Stimulated activated naive CD8-positive, alpha-beta T cell treated with anti-CD3 and anti-CD28 coated beads, Interleukin-15, Interleukin-2, amounts not matched to agents 100 ng/mL and 50 ng/mL, for 24 hours (primary cell): Measurements from ENCODE around the gene C10orf95.

Source experiments
- H3K27ac Mint-ChIP-seq: one replicate; pipeline ENCODE4 v1.8.0; 2021; ENCODE audit warnings: mild to moderate bottlenecking, mixed read lengths
- H3K27me3 Mint-ChIP-seq: one replicate; pipeline ENCODE4 v1.8.0; 2021; ENCODE audit warnings: mixed read lengths
- H3K36me3 Mint-ChIP-seq: one replicate; pipeline ENCODE4 v1.8.0; 2021; ENCODE audit warnings: low read depth, mixed read lengths
- H3K4me1 Mint-ChIP-seq: one replicate; pipeline ENCODE4 v1.8.0; 2021; ENCODE audit warnings: low read depth, mixed read lengths
- H3K4me3 Mint-ChIP-seq: one replicate; pipeline ENCODE4 v1.8.0; 2021; ENCODE audit warnings: mild to moderate bottlenecking, mixed read lengths
- H3K9me3 Mint-ChIP-seq: one replicate; pipeline ENCODE4 v1.8.0; 2021; ENCODE audit warnings: mixed read lengths

The C10orf95 gene

GRCh38 chr10:102433619-102434046, 17.7 kb downstream of the C10orf95 start:
- Mint-ChIP-seq H3K4me3 (peak overlapping the region; percentile 92), H3K4me1 (peaks cover 58% of the 10 kb centered on the region)

GRCh38 chr10:102432162-102432950, 19.0 kb downstream of the C10orf95 start, which contains the start of gene CUEDC2:
TSS of gene CUEDC2 (minus strand) at chr10:102432574. CDS start at chr10:102425188, 7,386 bp downstream.
- no peaks in the 10 kb centered on the region for H3K9me3 Mint-ChIP-seq

More at GRCh38 chr10:102433619-102434046, 17.7 kb downstream of the C10orf95 start:
- Mint-ChIP-seq H3K27ac (peak overlapping the region; percentile 98), H3K9me3 (no peaks in the 10 kb centered on the region), H3K36me3 (peaks cover 20% of the 10 kb centered on the region), H3K27me3 (no peaks in the 10 kb centered on the region)

GRCh38 chr10:102431452-102432124, 19.8 kb downstream of the C10orf95 start:
- H3K9me3 Mint-ChIP-seq, result no peaks in the 10 kb centered on the region
- peaks cover 53% of the 10 kb centered on the region for H3K4me1 Mint-ChIP-seq
- no peaks in the 10 kb centered on the region for H3K27me3 Mint-ChIP-seq
- H3K27ac Mint-ChIP-seq, result peak overlapping the region; percentile 98
- H3K36me3 Mint-ChIP-seq, result peaks cover 8% of the 10 kb centered on the region
- peak overlapping the region; percentile 92 for H3K4me3 Mint-ChIP-seq

More at GRCh38 chr10:102432162-102432950, 19.0 kb downstream of the C10orf95 start, which contains the start of gene CUEDC2:
- Mint-ChIP-seq H3K27ac (peak within 1 kb of the TSS; percentile 98), H3K36me3 (peaks cover 11% of the 10 kb centered on the region), H3K27me3 (no peaks in the 10 kb centered on the region), H3K4me1 (peaks cover 53% of the 10 kb centered on the region), H3K4me3 (peak within 1 kb of the TSS; percentile 92)

GRCh38 chr10:102429468-102429867, 21.9 kb downstream of the C10orf95 start:
- Mint-ChIP-seq H3K9me3 (no peaks in the 10 kb centered on the region), H3K4me3 (no peak overlapping the region), H3K4me1 (peaks cover 42% of the 10 kb centered on the region), H3K27ac (no peak overlapping the region), H3K36me3 (peaks cover 10% of the 10 kb centered on the region), H3K27me3 (no peaks in the 10 kb centered on the region)

GRCh38 chr10:102426803-102427287, 24.5 kb downstream of the C10orf95 start:
- no peak overlapping the region for H3K4me3 Mint-ChIP-seq
- peak overlapping the region; percentile 72 for H3K27ac Mint-ChIP-seq
- H3K27me3 Mint-ChIP-seq, result no peaks in the 10 kb centered on the region
- peaks cover 40% of the 10 kb centered on the region for H3K4me1 Mint-ChIP-seq
- H3K9me3 Mint-ChIP-seq, result no peaks in the 10 kb centered on the region
- H3K36me3 Mint-ChIP-seq, result peaks cover 10% of the 10 kb centered on the region

- no peak overlapping the region for H3K4me3 Mint-ChIP-seq
- H3K4me1 Mint-ChIP-seq, result peaks cover 40% of the 10 kb centered on the region
- no peak overlapping the region for H3K27ac Mint-ChIP-seq
- H3K27me3 Mint-ChIP-seq, result no peaks in the 10 kb centered on the region
- H3K9me3 Mint-ChIP-seq, result no peaks in the 10 kb centered on the region
- H3K36me3 Mint-ChIP-seq, result peaks cover 5% of the 10 kb centered on the region
Observed at GRCh38 chr10:102425444-102425843, 25.9 kb downstream of the C10orf95 start.

GRCh38 chr10:102424916-102425315, 26.4 kb downstream of the C10orf95 start:
- H3K27me3 Mint-ChIP-seq, result no peaks in the 10 kb centered on the region
- H3K9me3 Mint-ChIP-seq, result no peaks in the 10 kb centered on the region
- H3K4me1 Mint-ChIP-seq, result peaks cover 45% of the 10 kb centered on the region
- no peak overlapping the region for H3K27ac Mint-ChIP-seq
- H3K36me3 Mint-ChIP-seq, result peaks cover 5% of the 10 kb centered on the region
- no peak overlapping the region for H3K4me3 Mint-ChIP-seq

GRCh38 chr10:102424145-102424544, 27.2 kb downstream of the C10orf95 start:
- Mint-ChIP-seq H3K27ac (no peak overlapping the region), H3K36me3 (peaks cover 5% of the 10 kb centered on the region), H3K27me3 (no peaks in the 10 kb centered on the region), H3K4me3 (no peak overlapping the region), H3K9me3 (no peaks in the 10 kb centered on the region), H3K4me1 (peaks cover 53% of the 10 kb centered on the region)

- Mint-ChIP-seq H3K27me3 (peaks cover under 1% of the 10 kb centered on the region), H3K4me1 (peaks cover 55% of the 10 kb centered on the region), H3K9me3 (no peaks in the 10 kb centered on the region), H3K36me3 (peaks cover 5% of the 10 kb centered on the region), H3K4me3 (peak overlapping the region; percentile 97), H3K27ac (no peak overlapping the region)
Observed at GRCh38 chr10:102423372-102423968, 27.9 kb downstream of the C10orf95 start.

- H3K27me3 Mint-ChIP-seq, result peaks cover 8% of the 10 kb centered on the region
- no peaks in the 10 kb centered on the region for H3K9me3 Mint-ChIP-seq
- H3K36me3 Mint-ChIP-seq, result peaks cover 5% of the 10 kb centered on the region
- peak overlapping the region; percentile 97 for H3K4me3 Mint-ChIP-seq
- peak overlapping the region; percentile 52 for H3K27ac Mint-ChIP-seq
- peaks cover 56% of the 10 kb centered on the region for H3K4me1 Mint-ChIP-seq
Observed at GRCh38 chr10:102422545-102423129, 28.7 kb downstream of the C10orf95 start.

- peaks cover 15% of the 10 kb centered on the region for H3K27me3 Mint-ChIP-seq
- peak overlapping the region; percentile 97 for H3K4me3 Mint-ChIP-seq
- H3K9me3 Mint-ChIP-seq, result no peaks in the 10 kb centered on the region
- peaks cover 49% of the 10 kb centered on the region for H3K4me1 Mint-ChIP-seq
- H3K27ac Mint-ChIP-seq, result peak overlapping the region; percentile 90
- peaks cover 5% of the 10 kb centered on the region for H3K36me3 Mint-ChIP-seq
Observed at GRCh38 chr10:102421757-102422512, 29.4 kb downstream of the C10orf95 start.

GRCh38 chr10:102421507-102421756, 29.9 kb downstream of the C10orf95 start:
- peaks cover 44% of the 10 kb centered on the region for H3K4me1 Mint-ChIP-seq
- H3K27me3 Mint-ChIP-seq, result peaks cover 16% of the 10 kb centered on the region
- H3K36me3 Mint-ChIP-seq, result peaks cover 3% of the 10 kb centered on the region
- no peaks in the 10 kb centered on the region for H3K9me3 Mint-ChIP-seq
- H3K4me3 Mint-ChIP-seq, result peak overlapping the region; percentile 97
- peak overlapping the region; percentile 90 for H3K27ac Mint-ChIP-seq

GRCh38 chr10:102420714-102421506, 30.4 kb downstream of the C10orf95 start, which contains the start of gene FBXL15:
TSS of gene FBXL15 (plus strand) at chr10:102420836. CDS start at chr10:102421130, 294 bp downstream.
- no peaks in the 10 kb centered on the region for H3K36me3 Mint-ChIP-seq
- H3K9me3 Mint-ChIP-seq, result no peaks in the 10 kb centered on the region
- H3K4me1 Mint-ChIP-seq, result peaks cover 41% of the 10 kb centered on the region
- H3K27ac Mint-ChIP-seq, result peak within 1 kb of the TSS; percentile 90
- peak within 1 kb of the TSS; percentile 97 for H3K4me3 Mint-ChIP-seq
- peaks cover 19% of the 10 kb centered on the region for H3K27me3 Mint-ChIP-seq
